ENCODE measurements around the gene RCN1.

GRCh38 chr11:32145282-32145681 lies 54.4 kb downstream of the RCN1 start:
- TF ChIP-seq FOXA1 (IDR thresholded peaks at IDR 0.05) = no peak
- no peak for TF ChIP-seq PKNOX1 (IDR thresholded peaks at IDR 0.05)
- TF ChIP-seq BHLHE40 (IDR thresholded peaks at IDR 0.05; ENCODE audit: borderline replicate concordance) = no peak
- no peak for TF ChIP-seq FOXK2 (IDR thresholded peaks at IDR 0.05)
- no peak for TF ChIP-seq SP1 (IDR thresholded peaks at IDR 0.05)
- no peak for TF ChIP-seq FOXM1 (IDR thresholded peaks at IDR 0.05; ENCODE audit: borderline replicate concordance)
- TF ChIP-seq HDGF (IDR thresholded peaks at IDR 0.05; ENCODE audit: borderline replicate concordance) = no peak

Measured in HEK293T (cell line).